Mesothelial cell of epicardium (in vitro differentiated cells): Measurements from ENCODE around the gene KYNU. TPM values are rescaled to one million over a fixed set of nuclear protein-coding genes. Genes with fewer than 3 reads are reported as not detected.
"Not testable (repeated sequence)": the region's sequence is repeated elsewhere in the genome, so short reads cannot be mapped to it uniquely, and the experiment has no call there.

Source experiments
- DNase-seq, 2 experiments: peaks; one replicate each; pipeline ENCODE4 v3.0.0; 2021; ENCODE audit warnings: low spot score in 2 of 2; ENCODE audit not compliant: unreplicated experiment in 2 of 2
- H3K27ac Mint-ChIP-seq: 2 replicates; pipeline ENCODE4 v1.8.0; 2021; ENCODE audit warnings: mixed read lengths
- H3K27me3 Mint-ChIP-seq: 2 replicates; pipeline ENCODE4 v1.8.0; 2021; ENCODE audit warnings: low read depth, mixed read lengths
- H3K36me3 Mint-ChIP-seq: 2 replicates; pipeline ENCODE4 v1.8.0; 2021; ENCODE audit warnings: mixed read lengths
- H3K4me1 Mint-ChIP-seq: 2 replicates; pipeline ENCODE4 v1.8.0; 2021; ENCODE audit warnings: mixed read lengths
- H3K4me3 Mint-ChIP-seq: 2 replicates; pipeline ENCODE4 v1.8.0; 2021; ENCODE audit warnings: mild to moderate bottlenecking, moderate library complexity, mixed read lengths
- H3K9me3 Mint-ChIP-seq: 2 replicates; pipeline ENCODE4 v1.8.0; 2021; ENCODE audit warnings: mixed read lengths
- CTCF ChIP-seq: fragments of 200-600 bp; sonication (generic); IDR thresholded peaks from one replicate; pipeline ENCODE4 v1.5.0; 2021; ENCODE audit warnings: antibody characterized with exemption; ENCODE audit not compliant: unreplicated experiment
- total RNA-seq: library from RNA; stranded (reverse); gene quantifications from 3 replicates; pipeline ENCODE4 v1.2.1, GENCODE V29; 2021

Gene KYNU
- total RNA-seq, 1 donor from 2014 or later, result 0.09 TPM

DNA sequence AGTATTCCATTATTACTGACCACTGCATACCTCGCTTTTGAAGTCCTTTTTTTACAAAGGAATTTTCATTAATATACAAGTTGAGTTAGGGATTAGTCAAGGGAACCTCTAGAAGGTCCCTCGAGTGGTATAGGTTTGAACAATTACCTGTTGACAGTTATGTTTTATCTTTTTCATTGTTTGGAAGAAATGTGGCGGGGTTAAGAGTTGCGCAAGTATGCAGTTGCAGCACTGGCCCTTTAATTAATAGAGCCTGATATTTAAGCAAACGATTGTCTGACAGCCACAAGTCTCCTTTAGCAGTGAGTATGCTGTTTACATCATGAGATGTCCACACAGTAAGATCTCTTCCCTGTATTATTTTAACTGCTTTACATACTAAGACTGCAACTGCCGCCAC lies 24.3 kb downstream of the KYNU start:
- no peak overlapping the region for H3K4me3 Mint-ChIP-seq

GRCh38 chr2:142903726-142904125 lies 26.3 kb downstream of the KYNU start:
- H3K4me1 Mint-ChIP-seq, H3K27ac Mint-ChIP-seq, DNase-seq, H3K4me3 Mint-ChIP-seq, H3K27me3 Mint-ChIP-seq, H3K36me3 Mint-ChIP-seq: not testable (repeated sequence)
- H3K9me3 Mint-ChIP-seq, result peaks cover 19% of the 10 kb centered on the region

More for the DNA sequence above, 24.3 kb downstream of the KYNU start:
- Mint-ChIP-seq H3K36me3 (no peaks in the 10 kb centered on the region), H3K27me3 (no peaks in the 10 kb centered on the region), H3K4me1 (peaks cover 7% of the 10 kb centered on the region), H3K9me3 (peaks cover 19% of the 10 kb centered on the region), H3K27ac (no peak overlapping the region)
- no peak for DNase-seq
- no peak for TF ChIP-seq CTCF

DNA sequence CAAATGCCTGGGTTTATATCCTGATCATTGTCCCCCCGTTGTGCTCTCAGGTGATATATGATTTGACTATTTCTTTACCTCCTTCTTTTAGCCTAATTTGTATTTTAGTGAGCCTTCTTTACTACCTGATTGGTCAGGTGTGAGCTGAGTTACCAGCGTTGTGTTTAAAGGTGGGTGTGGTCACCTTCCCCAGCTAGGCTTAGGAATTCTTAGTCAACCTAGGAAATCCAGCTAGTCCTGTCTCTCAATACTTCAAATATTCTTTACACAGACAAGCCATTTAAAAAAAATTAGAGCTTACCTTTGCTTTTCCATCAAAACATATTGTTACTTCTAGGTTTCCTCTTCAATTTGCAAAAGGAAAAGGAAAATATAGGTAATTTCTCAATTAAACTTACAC lies 30.2 kb downstream of the KYNU start:
- TF ChIP-seq CTCF, result no peak
- DNase-seq, result no peak
- H3K27me3 Mint-ChIP-seq, result no peaks in the 10 kb centered on the region
- H3K27ac Mint-ChIP-seq, result no peak overlapping the region
- peaks cover 7% of the 10 kb centered on the region for H3K4me1 Mint-ChIP-seq
- peaks cover 18% of the 10 kb centered on the region for H3K9me3 Mint-ChIP-seq
- no peak overlapping the region for H3K4me3 Mint-ChIP-seq
- H3K36me3 Mint-ChIP-seq, result no peaks in the 10 kb centered on the region

DNA sequence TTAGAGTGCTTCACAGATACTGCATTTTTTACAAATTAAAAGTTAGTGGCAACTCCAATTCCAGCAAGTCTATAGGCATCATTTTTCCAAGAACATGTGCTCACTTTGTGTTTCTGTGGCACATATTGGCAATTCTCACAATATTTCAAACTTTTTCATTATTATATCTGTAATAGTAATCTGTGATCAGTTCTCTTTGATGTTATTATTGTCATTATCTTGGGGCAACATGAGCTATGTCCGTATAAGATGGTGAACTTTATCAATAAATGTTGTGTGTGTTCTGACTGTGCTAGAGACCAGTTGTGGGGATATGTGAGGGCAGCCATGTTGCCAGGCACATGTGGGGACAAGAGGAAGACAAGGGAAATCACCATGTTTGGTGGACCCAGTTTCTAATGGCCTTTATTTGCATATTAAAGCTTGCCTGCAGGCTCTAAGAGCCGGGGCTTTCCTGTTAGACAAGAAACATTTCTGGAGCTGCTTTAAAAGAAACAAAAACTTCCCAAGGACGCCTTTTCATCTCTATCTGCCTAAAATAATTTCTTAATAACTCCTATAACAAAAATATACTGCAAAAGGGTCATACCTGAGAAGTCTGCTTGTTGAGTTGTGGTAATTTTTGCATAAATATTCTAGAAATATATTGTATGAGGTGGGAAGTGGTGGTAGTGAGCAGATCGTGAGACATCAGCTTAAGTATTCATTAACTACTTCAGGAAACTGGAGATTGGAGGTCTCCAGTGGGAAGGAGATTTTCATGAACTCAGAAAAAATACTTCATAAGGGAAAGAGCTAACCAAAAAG lies 37.2 kb downstream of the KYNU start:
- Mint-ChIP-seq H3K27ac (no peak overlapping the region), H3K36me3 (no peaks in the 10 kb centered on the region), H3K27me3 (no peaks in the 10 kb centered on the region), H3K9me3 (peaks cover 24% of the 10 kb centered on the region), H3K4me1 (peaks cover 2% of the 10 kb centered on the region), H3K4me3 (no peak overlapping the region)
- no peak for DNase-seq
- no peak for TF ChIP-seq CTCF

- Mint-ChIP-seq H3K9me3 (peaks cover 24% of the 10 kb centered on the region), H3K36me3 (no peaks in the 10 kb centered on the region), H3K27me3 (no peaks in the 10 kb centered on the region), H3K4me1 (peaks cover 2% of the 10 kb centered on the region), H3K4me3 (no peak overlapping the region), H3K27ac (no peak overlapping the region)
- no peak for DNase-seq
- TF ChIP-seq CTCF, result no peak
Observed at GRCh38 chr2:142915502-142915901, 38.0 kb downstream of the KYNU start.

GRCh38 chr2:142918624-142919023 lies 41.2 kb downstream of the KYNU start:
- H3K27ac Mint-ChIP-seq, result no peak overlapping the region
- no peak for TF ChIP-seq CTCF
- H3K9me3 Mint-ChIP-seq, result peaks cover 7% of the 10 kb centered on the region
- no peak for DNase-seq
- H3K36me3 Mint-ChIP-seq, result no peaks in the 10 kb centered on the region
- H3K4me1 Mint-ChIP-seq, result peaks cover 2% of the 10 kb centered on the region
- H3K4me3 Mint-ChIP-seq, result no peak overlapping the region
- no peaks in the 10 kb centered on the region for H3K27me3 Mint-ChIP-seq
